Activated B cell treated with CpG ODN at 0.5 μM for 24 hours (primary cell): ENCODE data around the gene NGEF. TPM values are rescaled to one million over a fixed set of nuclear protein-coding genes. Genes with fewer than 3 reads are reported as not detected.

ENCODE experiments used
- ATAC-seq: fragments of 200-7000 bp; cut with Tn5 transposase; one replicate; pipeline ENCODE4 v1.10.0; 2021; ENCODE audit warnings: low read depth, mild to moderate bottlenecking, moderate library complexity
- CTCF ChIA-PET: fragments of 350-600 bp; sonication (Branson Sonifier 250); formaldehyde crosslinking; loops from one replicate; lab custom pipeline; 2021; ENCODE audit warnings: antibody characterized with exemption; lab: Charles Lee
- POLR2A ChIA-PET: fragments of 350-600 bp; sonication (Branson Sonifier 250); formaldehyde crosslinking; loops from one replicate; lab custom pipeline; 2021; ENCODE audit warnings: antibody characterized with exemption; lab: Charles Lee
- DNase-seq: peaks from one replicate; pipeline ENCODE4 v3.0.0; 2022
- H3K27ac Mint-ChIP-seq: one replicate; pipeline ENCODE4 v1.8.0; 2020; ENCODE audit warnings: mixed read lengths
- H3K27me3 Mint-ChIP-seq: one replicate; pipeline ENCODE4 v1.8.0; 2021; ENCODE audit warnings: mixed read lengths
- H3K36me3 Mint-ChIP-seq: one replicate; pipeline ENCODE4 v1.8.0; 2021; ENCODE audit warnings: low read depth, mixed read lengths
- H3K4me1 Mint-ChIP-seq: one replicate; pipeline ENCODE4 v1.8.0; 2021; ENCODE audit warnings: mixed read lengths
- H3K4me3 Mint-ChIP-seq: one replicate; pipeline ENCODE4 v1.8.0; 2020; ENCODE audit warnings: mild to moderate bottlenecking, mixed read lengths
- H3K9me3 Mint-ChIP-seq: one replicate; pipeline ENCODE4 v1.8.0; 2020; ENCODE audit warnings: mixed read lengths
- intact Hi-C: fragments of 100-400 bp; cut with micrococcal nuclease; formaldehyde crosslinking; loops from one replicate; pipeline ENCODE4 v1.15.1; 2024
- total RNA-seq: library from RNA; stranded (reverse); gene quantifications from 2 replicates; pipeline ENCODE4 v1.2.3, GENCODE V29; 2022
- TF ChIP-seq, protein P1 (sequence below): fragments of 200-600 bp; IDR thresholded peaks from one replicate; pipeline ENCODE4 v1.8.0; 2022; ENCODE audit warnings: antibody characterized with exemption, mild to moderate bottlenecking

NGEF gene
- total RNA-seq, 1 donor from 2014 or later: not detected

DNA sequence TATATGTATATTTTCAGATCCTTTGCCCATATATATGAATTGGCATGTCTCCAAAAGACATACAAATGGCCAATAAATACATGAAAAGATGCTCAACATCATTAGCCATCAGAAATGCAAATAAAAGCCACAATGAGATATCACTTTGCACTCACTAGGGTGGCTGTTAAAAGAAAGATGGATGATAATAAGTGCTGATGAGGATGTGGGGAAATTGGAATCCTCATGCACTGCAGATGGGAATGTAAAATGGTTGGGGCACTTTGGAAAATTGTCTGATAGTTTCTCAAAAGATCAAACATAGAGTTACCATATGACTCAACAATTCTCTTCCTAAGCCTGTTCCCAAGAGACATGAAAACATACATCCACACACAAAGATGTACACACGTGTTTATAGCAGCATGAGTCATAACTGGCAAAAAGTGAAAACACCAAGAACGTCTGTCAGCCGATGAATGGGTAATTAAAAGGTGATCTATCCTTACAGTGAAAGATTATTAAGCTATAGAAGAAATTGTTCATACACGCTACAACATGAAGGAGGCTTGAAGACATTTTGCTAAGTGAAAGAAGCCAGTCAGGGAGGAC is 19.7 kb downstream of the NGEF start:
- no peak overlapping the region for H3K27ac Mint-ChIP-seq
- H3K4me3 Mint-ChIP-seq: no peak overlapping the region
- intact Hi-C loops: no loop called here
- CTCF ChIA-PET: no interaction called here
- POLR2A ChIA-PET: no interaction called here
- TF ChIP-seq, protein P1, sequence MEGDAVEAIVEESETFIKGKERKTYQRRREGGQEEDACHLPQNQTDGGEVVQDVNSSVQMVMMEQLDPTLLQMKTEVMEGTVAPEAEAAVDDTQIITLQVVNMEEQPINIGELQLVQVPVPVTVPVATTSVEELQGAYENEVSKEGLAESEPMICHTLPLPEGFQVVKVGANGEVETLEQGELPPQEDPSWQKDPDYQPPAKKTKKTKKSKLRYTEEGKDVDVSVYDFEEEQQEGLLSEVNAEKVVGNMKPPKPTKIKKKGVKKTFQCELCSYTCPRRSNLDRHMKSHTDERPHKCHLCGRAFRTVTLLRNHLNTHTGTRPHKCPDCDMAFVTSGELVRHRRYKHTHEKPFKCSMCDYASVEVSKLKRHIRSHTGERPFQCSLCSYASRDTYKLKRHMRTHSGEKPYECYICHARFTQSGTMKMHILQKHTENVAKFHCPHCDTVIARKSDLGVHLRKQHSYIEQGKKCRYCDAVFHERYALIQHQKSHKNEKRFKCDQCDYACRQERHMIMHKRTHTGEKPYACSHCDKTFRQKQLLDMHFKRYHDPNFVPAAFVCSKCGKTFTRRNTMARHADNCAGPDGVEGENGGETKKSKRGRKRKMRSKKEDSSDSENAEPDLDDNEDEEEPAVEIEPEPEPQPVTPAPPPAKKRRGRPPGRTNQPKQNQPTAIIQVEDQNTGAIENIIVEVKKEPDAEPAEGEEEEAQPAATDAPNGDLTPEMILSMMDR: no peak
- ATAC-seq: no peak
- no peaks in the 10 kb centered on the region for H3K9me3 Mint-ChIP-seq
- DNase-seq: no peak
- no peaks in the 10 kb centered on the region for H3K36me3 Mint-ChIP-seq
- H3K27me3 Mint-ChIP-seq: peaks cover 9% of the 10 kb centered on the region
- no peaks in the 10 kb centered on the region for H3K4me1 Mint-ChIP-seq

DNA sequence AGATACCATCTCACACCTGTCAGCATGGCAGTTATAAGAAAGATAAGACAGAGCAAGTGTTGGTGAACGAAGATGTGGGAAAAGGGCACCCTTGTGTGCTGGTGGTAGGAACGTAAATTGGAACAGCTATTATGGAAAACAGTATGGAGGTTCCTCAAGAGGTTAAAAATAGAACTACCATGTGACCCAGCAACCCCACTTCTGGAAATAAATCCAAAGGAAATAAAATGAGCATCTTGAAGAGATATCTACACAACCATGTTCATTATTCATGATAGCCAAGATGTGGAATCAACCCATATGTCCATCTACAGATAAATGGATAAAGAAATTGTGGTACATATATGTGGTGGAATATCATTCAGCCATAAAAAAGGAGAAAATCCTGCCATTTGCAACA is 26.9 kb downstream of the NGEF start:
- H3K4me1 Mint-ChIP-seq: no peaks in the 10 kb centered on the region
- H3K36me3 Mint-ChIP-seq: no peaks in the 10 kb centered on the region
- TF ChIP-seq, protein P1: no peak
- no peak for ATAC-seq
- H3K27ac Mint-ChIP-seq: no peak overlapping the region
- peaks cover 31% of the 10 kb centered on the region for H3K27me3 Mint-ChIP-seq
- H3K4me3 Mint-ChIP-seq: no peak overlapping the region
- peaks cover 3% of the 10 kb centered on the region for H3K9me3 Mint-ChIP-seq
- ChIA-PET POLR2A (no interaction called here), CTCF (no interaction called here)
- intact Hi-C loops: no loop called here
- DNase-seq: no peak

DNA sequence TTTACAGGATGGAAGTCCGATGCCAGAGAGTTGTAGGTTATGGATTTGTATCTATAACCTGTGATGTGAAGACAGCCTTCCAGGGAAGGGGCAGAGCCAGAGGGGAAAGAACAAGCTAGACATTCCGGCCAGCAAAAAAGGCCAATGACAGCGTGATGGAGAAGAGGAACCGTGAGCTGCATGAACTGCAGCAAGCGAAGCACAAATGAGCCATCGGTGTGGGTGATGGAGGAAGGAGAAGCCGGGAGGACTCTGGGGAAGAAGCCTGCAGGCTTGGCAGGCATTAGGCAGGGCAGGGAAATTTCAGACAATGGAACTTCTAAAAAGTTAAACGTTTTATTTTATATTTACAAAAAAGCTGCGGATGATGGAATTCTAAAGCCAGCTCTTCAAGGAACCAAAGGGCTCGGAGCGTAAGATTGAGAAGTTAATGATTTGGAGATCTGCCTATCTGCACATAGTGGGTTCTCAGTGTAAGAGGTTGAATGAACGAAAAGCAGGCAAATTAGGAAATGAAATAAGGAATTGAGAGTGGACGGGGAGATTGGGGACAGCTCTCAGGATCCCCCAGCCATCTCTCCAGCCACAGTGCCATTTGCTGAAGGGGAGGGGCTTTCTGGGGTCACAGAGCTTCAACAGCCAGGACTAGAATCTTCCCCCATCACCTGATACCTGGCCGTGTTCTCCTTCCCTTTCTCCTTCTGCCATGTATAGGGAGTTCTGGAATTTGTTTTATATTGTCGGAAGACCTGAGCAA is 28.4 kb downstream of the NGEF start:
- H3K27me3 Mint-ChIP-seq: peaks cover 34% of the 10 kb centered on the region
- no peaks in the 10 kb centered on the region for H3K4me1 Mint-ChIP-seq
- ATAC-seq (no peak), DNase-seq (no peak)
- POLR2A ChIA-PET: no interaction called here
- H3K9me3 Mint-ChIP-seq: peaks cover 3% of the 10 kb centered on the region
- intact Hi-C loops: no loop called here
- no peak overlapping the region for H3K4me3 Mint-ChIP-seq
- CTCF ChIA-PET: no interaction called here
- H3K36me3 Mint-ChIP-seq: no peaks in the 10 kb centered on the region
- TF ChIP-seq, protein P1: no peak
- H3K27ac Mint-ChIP-seq: no peak overlapping the region

DNA sequence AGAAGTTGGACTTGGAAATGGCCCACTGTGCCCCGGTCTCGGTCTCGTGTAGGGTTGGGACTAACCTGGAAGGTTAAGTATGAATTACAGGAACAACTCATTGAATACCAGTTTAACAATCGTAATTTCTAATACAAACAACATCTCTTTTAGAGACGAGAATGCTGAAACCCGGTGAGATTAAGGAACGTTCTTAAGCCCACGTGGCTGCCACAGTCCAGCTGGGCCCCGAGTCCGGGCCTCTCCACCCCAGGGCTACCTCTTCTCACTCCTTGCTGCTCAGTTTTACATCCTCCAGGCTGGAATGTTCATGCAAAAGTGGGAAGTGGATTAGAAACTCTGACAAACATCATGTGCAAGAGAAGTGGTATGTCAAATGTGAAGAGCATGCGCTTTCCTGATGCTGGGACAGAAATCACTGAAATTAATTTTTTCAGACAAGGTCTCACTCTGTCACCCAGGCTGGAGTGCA is 29.4 kb downstream of the NGEF start:
- H3K27ac Mint-ChIP-seq: no peak overlapping the region
- CTCF ChIA-PET: no interaction called here
- no peak overlapping the region for H3K4me3 Mint-ChIP-seq
- TF ChIP-seq, protein P1: no peak
- intact Hi-C loops: no loop called here
- ATAC-seq: no peak
- peaks cover 28% of the 10 kb centered on the region for H3K27me3 Mint-ChIP-seq
- H3K36me3 Mint-ChIP-seq: no peaks in the 10 kb centered on the region
- peaks cover 3% of the 10 kb centered on the region for H3K9me3 Mint-ChIP-seq
- no peak for DNase-seq
- no peaks in the 10 kb centered on the region for H3K4me1 Mint-ChIP-seq
- POLR2A ChIA-PET: no interaction called here

DNA sequence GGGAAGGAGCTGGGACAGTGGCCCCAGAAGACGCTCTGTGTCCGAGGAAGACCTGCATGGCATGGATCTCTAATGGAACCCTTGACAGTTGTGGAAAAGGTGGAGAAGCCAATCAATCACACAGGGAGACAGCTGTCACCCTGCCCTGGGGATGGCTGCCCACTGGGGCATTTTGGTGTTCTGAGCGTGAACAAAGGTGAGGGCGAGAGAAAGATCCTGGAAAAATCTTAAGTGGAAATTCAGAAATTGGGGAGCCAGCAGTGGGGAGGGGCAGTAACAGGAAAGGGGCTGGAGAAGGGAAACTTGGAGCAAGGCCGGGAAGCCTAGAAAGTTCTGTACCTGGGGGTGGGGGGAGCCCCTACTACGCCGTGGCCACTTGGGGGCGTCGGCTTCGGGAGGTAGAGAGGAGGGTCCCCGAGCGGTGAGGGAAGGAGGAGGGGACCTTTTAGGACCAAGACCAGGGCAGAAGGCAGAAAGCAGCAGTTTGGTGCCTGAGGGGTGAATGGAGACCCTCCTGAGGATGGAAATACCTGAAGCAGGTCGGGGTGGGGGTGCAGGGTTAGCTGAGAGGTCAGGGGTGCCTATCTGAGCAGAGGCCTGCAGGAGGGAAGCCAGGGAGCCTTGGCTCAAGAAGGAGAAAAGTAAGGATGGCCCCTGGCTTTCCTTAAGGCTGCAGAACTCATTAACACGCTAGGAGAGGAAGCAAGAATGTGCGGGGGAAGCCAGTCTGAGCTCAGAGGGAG is 30.0 kb downstream of the NGEF start:
- CTCF ChIA-PET: no interaction called here
- Mint-ChIP-seq H3K27me3 (peaks cover 27% of the 10 kb centered on the region), H3K9me3 (peaks cover 3% of the 10 kb centered on the region), H3K36me3 (no peaks in the 10 kb centered on the region), H3K4me1 (no peaks in the 10 kb centered on the region), H3K4me3 (no peak overlapping the region), H3K27ac (no peak overlapping the region)
- intact Hi-C loops: no loop called here
- POLR2A ChIA-PET: no interaction called here
- TF ChIP-seq, protein P1: no peak
- no peak for ATAC-seq
- no peak for DNase-seq
